GM12878 (cell line): Measurements from ENCODE around the gene ARMC6.

ENCODE experiments used
- BACH1 ChIP-seq: fragments of 450-650 bp; IDR thresholded peaks from 2 replicates; pipeline ENCODE4 v1.6.1; 2017; ENCODE audit warnings: mild to moderate bottlenecking, borderline replicate concordance
- BCL11A ChIP-seq: IDR thresholded peaks from 2 replicates; pipeline ENCODE4 v1.6.1; 2011; ENCODE audit warnings: low read depth, low read length
- BRCA1 ChIP-seq: IDR thresholded peaks from 2 replicates; pipeline ENCODE4 v1.6.1; 2011; ENCODE audit warnings: low read depth, low read length, improper control_type of control experiment
- STAT1 ChIP-seq: fragments of 450-650 bp; conservative IDR thresholded peaks from 2 replicates; pipeline ENCODE4 v1.6.1; 2014; ENCODE audit warnings: antibody characterized with exemption, mild to moderate bottlenecking

DNA sequence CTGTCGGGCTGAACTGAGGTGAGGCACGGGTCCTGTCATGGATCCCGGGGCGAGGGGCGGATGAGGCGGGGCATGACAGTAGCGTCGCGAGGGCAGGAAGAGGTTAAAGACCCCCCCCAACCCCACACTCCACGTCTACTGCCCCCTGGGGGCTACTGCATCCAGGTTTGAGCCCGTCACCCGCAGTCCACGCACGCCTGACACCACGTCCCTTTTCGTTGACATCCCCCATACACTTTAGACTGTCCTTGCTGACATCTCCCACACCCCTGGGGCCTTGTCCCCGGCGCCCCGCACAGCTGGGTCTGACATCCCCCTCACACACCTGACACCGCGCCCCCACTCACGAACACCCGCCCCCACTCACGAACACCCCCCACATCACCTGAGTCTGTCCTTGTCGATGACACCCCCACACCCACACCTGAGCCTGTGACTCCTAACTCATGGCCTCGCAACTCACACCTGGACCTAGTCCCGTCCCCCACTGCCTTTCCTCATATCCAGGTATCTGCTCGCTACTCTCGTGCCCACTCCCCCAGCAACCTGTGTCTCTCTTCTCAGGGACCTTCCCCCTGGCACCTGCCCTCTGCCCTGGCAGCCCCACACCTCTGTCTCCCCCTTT, 30.8 kb downstream of the ARMC6 start:
- TF ChIP-seq BCL11A (no peak), STAT1 (no peak), BRCA1 (no peak), BACH1 (peak; percentile 78; the same call in 1 of the 2 replicates)
